ENCODE data around the gene EEF1AKMT3. TPM values are rescaled to one million over a fixed set of nuclear protein-coding genes. Genes with fewer than 3 reads are reported as not detected.

Gene EEF1AKMT3
- total and polyA plus RNA-seq, 4 donors = 1.5 to 6.4 (median 2.1) TPM

DNA sequence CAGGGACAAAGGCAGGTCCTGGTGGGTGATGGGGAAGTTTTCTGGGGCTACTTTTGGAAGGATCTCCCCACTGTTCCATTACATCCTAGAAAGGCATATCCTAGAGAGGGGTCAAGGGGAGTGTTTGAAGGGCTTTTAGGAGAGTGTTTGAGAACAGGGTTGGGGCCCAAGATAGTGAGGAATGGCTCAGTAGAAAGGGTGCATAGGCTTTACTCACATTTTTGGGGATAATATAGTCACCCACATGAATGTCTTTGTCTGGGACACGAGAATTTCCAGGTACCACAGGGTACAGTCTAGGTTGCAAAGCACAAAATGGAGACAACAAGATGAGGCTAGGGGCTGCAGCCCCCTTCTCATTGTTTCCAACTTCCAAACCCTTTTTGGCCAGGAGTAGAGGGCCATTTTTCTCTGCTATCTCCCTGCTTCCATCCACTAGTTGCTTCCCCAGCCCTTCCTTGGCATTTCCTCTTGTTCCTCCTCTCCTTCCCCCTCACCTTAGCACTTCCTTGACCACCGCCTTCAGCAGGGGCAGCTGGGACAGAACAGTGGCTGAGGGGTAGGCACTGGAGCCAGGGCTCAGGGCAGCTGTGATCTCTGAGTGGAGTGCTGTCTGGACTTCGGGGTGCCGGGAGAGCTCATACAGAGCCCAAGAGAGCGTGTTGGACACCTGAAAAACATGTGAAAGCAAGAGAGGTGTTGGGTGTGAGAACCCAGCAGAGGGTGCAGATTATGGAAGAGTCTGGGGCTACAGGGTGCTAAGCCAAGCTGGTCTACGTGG, 8.3 kb upstream of the EEF1AKMT3 start:
- WGBS = 79% methylated on average over 6 of the region's 6 CpGs
- H3K4me3 ChIP-seq (ENCODE audit: low read depth in 1 of 3, low read length in 3 of 3) = no peak overlapping the region
- no peak for TF ChIP-seq FOXA2 (IDR thresholded peaks at IDR 0.05)
- TF ChIP-seq NR2F2 (IDR thresholded peaks at IDR 0.05) = no peak
- TF ChIP-seq GABPA (IDR thresholded peaks at IDR 0.05 in 1 of 2, conservative IDR thresholded peaks at IDR 0.05 in 1 of 2) = no peak
- H3K9me3 ChIP-seq (ENCODE audit: control insufficient read depth in 4 of 4, low read length in 3 of 4) = no peaks in the 10 kb centered on the region
- H3K27ac ChIP-seq (ENCODE audit: low read depth in 1 of 2, low read length in 2 of 2) = no peak overlapping the region
- no peak for DNase-seq (ENCODE audit: low spot score)
- peaks cover 5 to 30% (median 20%) of the 10 kb centered on the region in 4 donors for H3K4me1 ChIP-seq (ENCODE audit: control insufficient read depth in 4 of 4, insufficient read depth in 4 of 4, low read length in 3 of 4)
- peaks cover 2 to 9% (median 6%) of the 10 kb centered on the region in 4 donors for H3K36me3 ChIP-seq (ENCODE audit: control insufficient read depth in 4 of 4, insufficient read depth in 3 of 4, low read depth in 1 of 4, low read length in 3 of 4)
- H3K9ac ChIP-seq (ENCODE audit: low read depth in 1 of 2, low read length in 2 of 2) = no peak overlapping the region
- H3K27me3 ChIP-seq (ENCODE audit: control insufficient read depth in 4 of 4, insufficient read depth in 4 of 4, low read length in 3 of 4) = peaks cover 0 to 14% (median 6%) of the 10 kb centered on the region in 4 donors

DNA sequence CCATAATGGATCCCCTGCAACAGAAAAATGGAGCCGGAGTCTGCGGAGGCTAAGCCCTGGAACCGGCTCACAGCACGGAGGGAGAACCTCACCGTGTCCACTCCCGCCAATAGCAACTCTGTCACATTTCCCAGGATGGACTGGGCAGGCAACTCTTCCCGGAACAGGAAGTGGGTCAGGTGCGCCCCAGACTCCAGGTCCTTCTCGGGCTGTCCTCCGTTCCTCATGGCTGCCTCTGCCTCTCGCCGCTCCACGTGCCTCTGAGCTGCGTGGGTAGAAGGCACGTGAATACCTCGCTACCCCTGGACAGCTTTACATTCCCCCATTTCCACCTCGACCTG, 7.8 kb upstream of the EEF1AKMT3 start:
- peaks cover 0 to 14% (median 6%) of the 10 kb centered on the region in 4 donors for H3K27me3 ChIP-seq (ENCODE audit: control insufficient read depth in 4 of 4, insufficient read depth in 4 of 4, low read length in 3 of 4)
- WGBS = 23% methylated on average over 17 of the region's 17 CpGs
- no peak overlapping the region for H3K9ac ChIP-seq (ENCODE audit: low read depth in 1 of 2, low read length in 2 of 2)
- TF ChIP-seq YY1 (IDR thresholded peaks at IDR 0.05) (no peak), TAF1 (conservative IDR thresholded peaks at IDR 0.05) (no peak), GABPA (IDR thresholded peaks at IDR 0.05 in 1 of 2, conservative IDR thresholded peaks at IDR 0.05 in 1 of 2) (no peak), RAD21 (IDR thresholded peaks at IDR 0.05) (no peak), SP1 (IDR thresholded peaks at IDR 0.05) (no peak), HNF4A (conservative IDR thresholded peaks at IDR 0.05) (no peak), FOXA2 (IDR thresholded peaks at IDR 0.05) (no peak), JUND (IDR thresholded peaks at IDR 0.05) (no peak)
- TF ChIP-seq, protein P1, sequence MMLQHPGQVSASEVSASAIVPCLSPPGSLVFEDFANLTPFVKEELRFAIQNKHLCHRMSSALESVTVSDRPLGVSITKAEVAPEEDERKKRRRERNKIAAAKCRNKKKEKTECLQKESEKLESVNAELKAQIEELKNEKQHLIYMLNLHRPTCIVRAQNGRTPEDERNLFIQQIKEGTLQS (IDR thresholded peaks at IDR 0.05) = no peak
- TF ChIP-seq, protein P2, sequence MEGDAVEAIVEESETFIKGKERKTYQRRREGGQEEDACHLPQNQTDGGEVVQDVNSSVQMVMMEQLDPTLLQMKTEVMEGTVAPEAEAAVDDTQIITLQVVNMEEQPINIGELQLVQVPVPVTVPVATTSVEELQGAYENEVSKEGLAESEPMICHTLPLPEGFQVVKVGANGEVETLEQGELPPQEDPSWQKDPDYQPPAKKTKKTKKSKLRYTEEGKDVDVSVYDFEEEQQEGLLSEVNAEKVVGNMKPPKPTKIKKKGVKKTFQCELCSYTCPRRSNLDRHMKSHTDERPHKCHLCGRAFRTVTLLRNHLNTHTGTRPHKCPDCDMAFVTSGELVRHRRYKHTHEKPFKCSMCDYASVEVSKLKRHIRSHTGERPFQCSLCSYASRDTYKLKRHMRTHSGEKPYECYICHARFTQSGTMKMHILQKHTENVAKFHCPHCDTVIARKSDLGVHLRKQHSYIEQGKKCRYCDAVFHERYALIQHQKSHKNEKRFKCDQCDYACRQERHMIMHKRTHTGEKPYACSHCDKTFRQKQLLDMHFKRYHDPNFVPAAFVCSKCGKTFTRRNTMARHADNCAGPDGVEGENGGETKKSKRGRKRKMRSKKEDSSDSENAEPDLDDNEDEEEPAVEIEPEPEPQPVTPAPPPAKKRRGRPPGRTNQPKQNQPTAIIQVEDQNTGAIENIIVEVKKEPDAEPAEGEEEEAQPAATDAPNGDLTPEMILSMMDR (IDR thresholded peaks at IDR 0.05; ENCODE audit: low read depth, low read length, missing input control) = no peak
- H3K4me3 ChIP-seq (ENCODE audit: low read depth in 1 of 3, low read length in 3 of 3) = peak overlapping the region in 2 of 3 donors; percentile 15 to 42
- H3K36me3 ChIP-seq (ENCODE audit: control insufficient read depth in 4 of 4, insufficient read depth in 3 of 4, low read depth in 1 of 4, low read length in 3 of 4) = peaks cover 6 to 14% (median 10%) of the 10 kb centered on the region in 4 donors
- peaks cover 5 to 30% (median 20%) of the 10 kb centered on the region in 4 donors for H3K4me1 ChIP-seq (ENCODE audit: control insufficient read depth in 4 of 4, insufficient read depth in 4 of 4, low read length in 3 of 4)
- H3K27ac ChIP-seq (ENCODE audit: low read depth in 1 of 2, low read length in 2 of 2) = no peak overlapping the region
- DNase-seq (ENCODE audit: low spot score) = no peak
- H3K9me3 ChIP-seq (ENCODE audit: control insufficient read depth in 4 of 4, low read length in 3 of 4) = no peaks in the 10 kb centered on the region

- Histone ChIP-seq H3K4me1 (ENCODE audit: control insufficient read depth in 4 of 4, insufficient read depth in 4 of 4, low read length in 3 of 4) (peaks cover 5 to 30% (median 20%) of the 10 kb centered on the region in 4 donors), H3K9me3 (ENCODE audit: control insufficient read depth in 4 of 4, low read length in 3 of 4) (no peaks in the 10 kb centered on the region), H3K27ac (ENCODE audit: low read depth in 1 of 2, low read length in 2 of 2) (no peak overlapping the region), H3K4me3 (ENCODE audit: low read depth in 1 of 3, low read length in 3 of 3) (peak overlapping the region in 2 of 3 donors; percentile 15 to 42), H3K9ac (ENCODE audit: low read depth in 1 of 2, low read length in 2 of 2) (no peak overlapping the region), H3K36me3 (ENCODE audit: control insufficient read depth in 4 of 4, insufficient read depth in 3 of 4, low read depth in 1 of 4, low read length in 3 of 4) (peaks cover 7 to 19% (median 10%) of the 10 kb centered on the region in 4 donors), H3K27me3 (ENCODE audit: control insufficient read depth in 4 of 4, insufficient read depth in 4 of 4, low read length in 3 of 4) (peaks cover 0 to 14% (median 6%) of the 10 kb centered on the region in 4 donors)
- TF ChIP-seq, protein P3, sequence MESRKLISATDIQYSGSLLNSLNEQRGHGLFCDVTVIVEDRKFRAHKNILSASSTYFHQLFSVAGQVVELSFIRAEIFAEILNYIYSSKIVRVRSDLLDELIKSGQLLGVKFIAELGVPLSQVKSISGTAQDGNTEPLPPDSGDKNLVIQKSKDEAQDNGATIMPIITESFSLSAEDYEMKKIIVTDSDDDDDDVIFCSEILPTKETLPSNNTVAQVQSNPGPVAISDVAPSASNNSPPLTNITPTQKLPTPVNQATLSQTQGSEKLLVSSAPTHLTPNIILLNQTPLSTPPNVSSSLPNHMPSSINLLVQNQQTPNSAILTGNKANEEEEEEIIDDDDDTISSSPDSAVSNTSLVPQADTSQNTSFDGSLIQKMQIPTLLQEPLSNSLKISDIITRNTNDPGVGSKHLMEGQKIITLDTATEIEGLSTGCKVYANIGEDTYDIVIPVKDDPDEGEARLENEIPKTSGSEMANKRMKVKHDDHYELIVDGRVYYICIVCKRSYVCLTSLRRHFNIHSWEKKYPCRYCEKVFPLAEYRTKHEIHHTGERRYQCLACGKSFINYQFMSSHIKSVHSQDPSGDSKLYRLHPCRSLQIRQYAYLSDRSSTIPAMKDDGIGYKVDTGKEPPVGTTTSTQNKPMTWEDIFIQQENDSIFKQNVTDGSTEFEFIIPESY (IDR thresholded peaks at IDR 0.05) = no peak
- TF ChIP-seq MAX (IDR thresholded peaks at IDR 0.05) = no peak
- TF ChIP-seq GABPA (IDR thresholded peaks at IDR 0.05 in 1 of 2, conservative IDR thresholded peaks at IDR 0.05 in 1 of 2) = no peak
- TF ChIP-seq, protein P4, sequence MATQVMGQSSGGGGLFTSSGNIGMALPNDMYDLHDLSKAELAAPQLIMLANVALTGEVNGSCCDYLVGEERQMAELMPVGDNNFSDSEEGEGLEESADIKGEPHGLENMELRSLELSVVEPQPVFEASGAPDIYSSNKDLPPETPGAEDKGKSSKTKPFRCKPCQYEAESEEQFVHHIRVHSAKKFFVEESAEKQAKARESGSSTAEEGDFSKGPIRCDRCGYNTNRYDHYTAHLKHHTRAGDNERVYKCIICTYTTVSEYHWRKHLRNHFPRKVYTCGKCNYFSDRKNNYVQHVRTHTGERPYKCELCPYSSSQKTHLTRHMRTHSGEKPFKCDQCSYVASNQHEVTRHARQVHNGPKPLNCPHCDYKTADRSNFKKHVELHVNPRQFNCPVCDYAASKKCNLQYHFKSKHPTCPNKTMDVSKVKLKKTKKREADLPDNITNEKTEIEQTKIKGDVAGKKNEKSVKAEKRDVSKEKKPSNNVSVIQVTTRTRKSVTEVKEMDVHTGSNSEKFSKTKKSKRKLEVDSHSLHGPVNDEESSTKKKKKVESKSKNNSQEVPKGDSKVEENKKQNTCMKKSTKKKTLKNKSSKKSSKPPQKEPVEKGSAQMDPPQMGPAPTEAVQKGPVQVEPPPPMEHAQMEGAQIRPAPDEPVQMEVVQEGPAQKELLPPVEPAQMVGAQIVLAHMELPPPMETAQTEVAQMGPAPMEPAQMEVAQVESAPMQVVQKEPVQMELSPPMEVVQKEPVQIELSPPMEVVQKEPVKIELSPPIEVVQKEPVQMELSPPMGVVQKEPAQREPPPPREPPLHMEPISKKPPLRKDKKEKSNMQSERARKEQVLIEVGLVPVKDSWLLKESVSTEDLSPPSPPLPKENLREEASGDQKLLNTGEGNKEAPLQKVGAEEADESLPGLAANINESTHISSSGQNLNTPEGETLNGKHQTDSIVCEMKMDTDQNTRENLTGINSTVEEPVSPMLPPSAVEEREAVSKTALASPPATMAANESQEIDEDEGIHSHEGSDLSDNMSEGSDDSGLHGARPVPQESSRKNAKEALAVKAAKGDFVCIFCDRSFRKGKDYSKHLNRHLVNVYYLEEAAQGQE (IDR thresholded peaks at IDR 0.05) = no peak
- TF ChIP-seq EGR1 (IDR thresholded peaks at IDR 0.05; ENCODE audit: low read depth in 2 of 2) = no peak
- no peak for TF ChIP-seq NR2F2 (IDR thresholded peaks at IDR 0.05)
- TF ChIP-seq TAF1 (conservative IDR thresholded peaks at IDR 0.05) = no peak
- TF ChIP-seq, protein P1 (IDR thresholded peaks at IDR 0.05) = no peak
- no peak for DNase-seq (ENCODE audit: low spot score)
- whole genome bisulfite sequencing = 4% methylated on average over 60 of the region's 60 CpGs
Measured at GRCh38 chr12:57765003-57765697, 7.3 kb upstream of the EEF1AKMT3 start.

All from liver (tissue), 9 donors.